ENCODE data around the gene TCERG1L. TPM values are rescaled to one million over a fixed set of nuclear protein-coding genes. Genes with fewer than 3 reads are reported as not detected.

The TCERG1L gene
- polyA plus RNA-seq, 3 donors = not detected

- Histone ChIP-seq H3K36me3 (replicated peaks in 1 of 2; ENCODE audit: control insufficient read depth in 1 of 2, insufficient read depth in 2 of 2, low read length in 2 of 2) (no peaks in the 10 kb centered on the region), H3K4me2 (replicated peaks; ENCODE audit: extremely low read depth, low read length, poor library complexity, severe bottlenecking) (no peak overlapping the region), H3K27me3 (ENCODE audit: control insufficient read depth in 2 of 2, insufficient read depth in 2 of 2, low read length in 2 of 2) (no peaks in the 10 kb centered on the region), H3K4me1 (ENCODE audit: control insufficient read depth in 1 of 2, insufficient read depth in 2 of 2, low read length in 2 of 2) (no peaks in the 10 kb centered on the region), H2AFZ (ENCODE audit: insufficient read depth, low read depth, low read length, poor library complexity, severe bottlenecking) (no peak overlapping the region), H3K27ac (ENCODE audit: low read depth in 1 of 2, low read length in 2 of 2) (no peak overlapping the region), H3K9me3 (replicated peaks in 1 of 2; ENCODE audit: control insufficient read depth in 1 of 2, insufficient read depth in 1 of 2, low read length in 2 of 2) (no peaks in the 10 kb centered on the region), H3K79me2 (ENCODE audit: insufficient read depth, low read length) (no peaks in the 10 kb centered on the region), H4K20me1 (ENCODE audit: insufficient read depth, low read length) (no peaks in the 10 kb centered on the region), H3K4me3 (replicated peaks in 1 of 3; ENCODE audit: low read depth in 2 of 3, low read length in 3 of 3) (no peak overlapping the region), H3K9ac (ENCODE audit: insufficient read depth, low read length, poor library complexity, severe bottlenecking) (no peak overlapping the region)
- WGBS (ENCODE audit: insufficient coverage) = 89% methylated on average over 12 of the region's 12 CpGs
- no peak for DNase-seq
- intact Hi-C loops (cut with micrococcal nuclease) = no loop called here
- H3K4me1 Mint-ChIP-seq = no peaks in the 10 kb centered on the region
- H3K9me3 Mint-ChIP-seq = peaks cover 0 to 6% (median 2%) of the 10 kb centered on the region in 7 donors
- TF ChIP-seq, protein P1, sequence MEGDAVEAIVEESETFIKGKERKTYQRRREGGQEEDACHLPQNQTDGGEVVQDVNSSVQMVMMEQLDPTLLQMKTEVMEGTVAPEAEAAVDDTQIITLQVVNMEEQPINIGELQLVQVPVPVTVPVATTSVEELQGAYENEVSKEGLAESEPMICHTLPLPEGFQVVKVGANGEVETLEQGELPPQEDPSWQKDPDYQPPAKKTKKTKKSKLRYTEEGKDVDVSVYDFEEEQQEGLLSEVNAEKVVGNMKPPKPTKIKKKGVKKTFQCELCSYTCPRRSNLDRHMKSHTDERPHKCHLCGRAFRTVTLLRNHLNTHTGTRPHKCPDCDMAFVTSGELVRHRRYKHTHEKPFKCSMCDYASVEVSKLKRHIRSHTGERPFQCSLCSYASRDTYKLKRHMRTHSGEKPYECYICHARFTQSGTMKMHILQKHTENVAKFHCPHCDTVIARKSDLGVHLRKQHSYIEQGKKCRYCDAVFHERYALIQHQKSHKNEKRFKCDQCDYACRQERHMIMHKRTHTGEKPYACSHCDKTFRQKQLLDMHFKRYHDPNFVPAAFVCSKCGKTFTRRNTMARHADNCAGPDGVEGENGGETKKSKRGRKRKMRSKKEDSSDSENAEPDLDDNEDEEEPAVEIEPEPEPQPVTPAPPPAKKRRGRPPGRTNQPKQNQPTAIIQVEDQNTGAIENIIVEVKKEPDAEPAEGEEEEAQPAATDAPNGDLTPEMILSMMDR (IDR thresholded peaks at IDR 0.05) = no peak
- peaks cover 2 to 9% (median 8%) of the 10 kb centered on the region in 3 donors for H3K27me3 Mint-ChIP-seq (ENCODE audit: low read depth in 3 of 3)
- H3K27ac Mint-ChIP-seq = no peak overlapping the region
- H3K4me3 Mint-ChIP-seq = no peak overlapping the region
- no peaks in the 10 kb centered on the region for H3K36me3 Mint-ChIP-seq
Measured at GRCh38 chr10:131288648-131289047, 22.9 kb downstream of the TCERG1L start.

- H3K4me3 Mint-ChIP-seq = no peak overlapping the region
- TF ChIP-seq, protein P1 (IDR thresholded peaks at IDR 0.05) = no peak
Measured at GRCh38 chr10:131282961-131283360, 28.6 kb downstream of the TCERG1L start.

More at GRCh38 chr10:131282961-131283360, 28.6 kb downstream of the TCERG1L start:
- peaks cover 2 to 9% (median 8%) of the 10 kb centered on the region in 3 donors for H3K27me3 Mint-ChIP-seq (ENCODE audit: low read depth in 3 of 3)
- WGBS (ENCODE audit: insufficient coverage) = 84% methylated on average over 8 of the region's 9 CpGs
- H3K4me1 Mint-ChIP-seq = no peaks in the 10 kb centered on the region
- H3K4me1 ChIP-seq (ENCODE audit: control insufficient read depth in 1 of 2, insufficient read depth in 2 of 2, low read length in 2 of 2) = no peaks in the 10 kb centered on the region
- no peaks in the 10 kb centered on the region for H4K20me1 ChIP-seq (ENCODE audit: insufficient read depth, low read length)
- no peak overlapping the region for H3K27ac Mint-ChIP-seq
- DNase-seq = no peak
- no peak overlapping the region for H3K4me3 ChIP-seq (replicated peaks in 1 of 3; ENCODE audit: low read depth in 2 of 3, low read length in 3 of 3)
- no peaks in the 10 kb centered on the region for H3K9me3 ChIP-seq (replicated peaks in 1 of 2; ENCODE audit: control insufficient read depth in 1 of 2, insufficient read depth in 1 of 2, low read length in 2 of 2)
- H3K4me2 ChIP-seq (replicated peaks; ENCODE audit: extremely low read depth, low read length, poor library complexity, severe bottlenecking) = no peak overlapping the region
- peaks cover 0 to 4% (median 0%) of the 10 kb centered on the region in 7 donors for H3K9me3 Mint-ChIP-seq
- no peaks in the 10 kb centered on the region for H3K27me3 ChIP-seq (ENCODE audit: control insufficient read depth in 2 of 2, insufficient read depth in 2 of 2, low read length in 2 of 2)
- no peaks in the 10 kb centered on the region for H3K79me2 ChIP-seq (ENCODE audit: insufficient read depth, low read length)
- intact Hi-C loops (cut with micrococcal nuclease) = no loop called here
- H2AFZ ChIP-seq (ENCODE audit: insufficient read depth, low read depth, low read length, poor library complexity, severe bottlenecking) = no peak overlapping the region
- no peak overlapping the region for H3K9ac ChIP-seq (ENCODE audit: insufficient read depth, low read length, poor library complexity, severe bottlenecking)
- no peaks in the 10 kb centered on the region for H3K36me3 Mint-ChIP-seq
- no peaks in the 10 kb centered on the region for H3K36me3 ChIP-seq (replicated peaks in 1 of 2; ENCODE audit: control insufficient read depth in 1 of 2, insufficient read depth in 2 of 2, low read length in 2 of 2)
- no peak overlapping the region for H3K27ac ChIP-seq (ENCODE audit: low read depth in 1 of 2, low read length in 2 of 2)
